Measurements from ENCODE around the gene HS3ST5.

Gene HS3ST5

DNA sequence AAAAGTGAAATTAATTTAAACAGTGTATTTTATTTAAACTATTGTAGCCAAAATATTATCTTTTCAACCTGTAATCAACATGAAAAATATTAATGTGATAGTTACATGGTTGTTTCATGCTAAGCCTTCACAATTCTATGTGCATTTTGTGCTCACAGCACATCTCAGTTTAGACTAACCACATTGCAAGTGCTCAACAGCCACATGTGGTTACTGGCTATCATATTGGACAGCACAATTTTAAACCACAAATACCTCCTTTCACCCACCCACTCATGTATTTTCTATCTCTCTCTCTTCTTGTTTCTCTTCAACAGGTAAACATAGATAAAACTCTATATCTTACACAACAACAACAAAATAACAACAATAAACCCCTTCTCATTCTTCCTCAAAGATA lies 12.5 kb upstream of the HS3ST5 start:
- H3K4me3 ChIP-seq (ENCODE audit: low read depth, low read length) = no peak overlapping the region
- TF ChIP-seq, protein P1, sequence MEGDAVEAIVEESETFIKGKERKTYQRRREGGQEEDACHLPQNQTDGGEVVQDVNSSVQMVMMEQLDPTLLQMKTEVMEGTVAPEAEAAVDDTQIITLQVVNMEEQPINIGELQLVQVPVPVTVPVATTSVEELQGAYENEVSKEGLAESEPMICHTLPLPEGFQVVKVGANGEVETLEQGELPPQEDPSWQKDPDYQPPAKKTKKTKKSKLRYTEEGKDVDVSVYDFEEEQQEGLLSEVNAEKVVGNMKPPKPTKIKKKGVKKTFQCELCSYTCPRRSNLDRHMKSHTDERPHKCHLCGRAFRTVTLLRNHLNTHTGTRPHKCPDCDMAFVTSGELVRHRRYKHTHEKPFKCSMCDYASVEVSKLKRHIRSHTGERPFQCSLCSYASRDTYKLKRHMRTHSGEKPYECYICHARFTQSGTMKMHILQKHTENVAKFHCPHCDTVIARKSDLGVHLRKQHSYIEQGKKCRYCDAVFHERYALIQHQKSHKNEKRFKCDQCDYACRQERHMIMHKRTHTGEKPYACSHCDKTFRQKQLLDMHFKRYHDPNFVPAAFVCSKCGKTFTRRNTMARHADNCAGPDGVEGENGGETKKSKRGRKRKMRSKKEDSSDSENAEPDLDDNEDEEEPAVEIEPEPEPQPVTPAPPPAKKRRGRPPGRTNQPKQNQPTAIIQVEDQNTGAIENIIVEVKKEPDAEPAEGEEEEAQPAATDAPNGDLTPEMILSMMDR (IDR thresholded peaks at IDR 0.05; ENCODE audit: borderline replicate concordance, insufficient read depth, low read depth, low read length) = no peak

DNA sequence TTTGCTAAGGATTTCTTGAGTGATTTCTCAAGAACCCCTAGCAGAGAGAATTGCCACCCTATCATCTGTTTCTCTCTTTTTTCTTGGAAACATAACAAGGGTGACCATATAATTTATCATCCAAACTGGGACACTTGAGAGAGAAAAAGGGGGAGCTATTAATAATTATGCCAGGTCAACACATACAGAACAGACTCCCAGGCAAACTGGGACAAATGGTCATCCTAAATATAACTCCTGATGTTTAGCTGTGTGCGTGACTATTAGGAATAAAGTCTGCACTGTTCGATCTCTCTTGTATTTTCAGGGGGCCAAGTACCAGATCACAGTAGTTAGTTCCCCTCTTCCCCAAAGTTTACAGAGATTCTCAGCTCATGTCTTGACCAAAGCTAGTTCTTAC lies 11.7 kb upstream of the HS3ST5 start:
- TF ChIP-seq, protein P1 (IDR thresholded peaks at IDR 0.05; ENCODE audit: borderline replicate concordance, insufficient read depth, low read depth, low read length) = no peak
- no peak overlapping the region for H3K4me3 ChIP-seq (ENCODE audit: low read depth, low read length)

DNA sequence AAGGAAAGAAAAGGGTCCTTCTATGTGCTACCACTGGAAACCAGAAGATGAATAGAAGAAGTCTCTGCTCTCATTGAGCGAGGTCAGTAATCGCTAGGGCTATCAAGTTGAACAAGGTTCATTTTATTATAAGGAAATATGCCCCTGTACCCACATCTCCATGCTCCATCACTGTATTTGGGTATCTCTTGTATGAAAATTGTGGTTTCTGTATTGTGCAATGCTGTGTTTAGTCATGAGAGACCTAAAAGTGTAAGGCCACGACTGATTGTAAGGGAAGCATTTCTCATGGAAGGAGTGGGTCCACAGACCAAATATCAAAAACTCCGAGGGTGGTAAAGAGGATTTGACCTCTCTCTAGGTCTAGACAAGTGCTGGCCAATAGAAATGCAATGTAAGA lies 3.6 kb upstream of the HS3ST5 start:
- no peak overlapping the region for H3K4me3 ChIP-seq (ENCODE audit: low read depth, low read length)
- TF ChIP-seq, protein P1 (IDR thresholded peaks at IDR 0.05; ENCODE audit: borderline replicate concordance, insufficient read depth, low read depth, low read length) = no peak

DNA sequence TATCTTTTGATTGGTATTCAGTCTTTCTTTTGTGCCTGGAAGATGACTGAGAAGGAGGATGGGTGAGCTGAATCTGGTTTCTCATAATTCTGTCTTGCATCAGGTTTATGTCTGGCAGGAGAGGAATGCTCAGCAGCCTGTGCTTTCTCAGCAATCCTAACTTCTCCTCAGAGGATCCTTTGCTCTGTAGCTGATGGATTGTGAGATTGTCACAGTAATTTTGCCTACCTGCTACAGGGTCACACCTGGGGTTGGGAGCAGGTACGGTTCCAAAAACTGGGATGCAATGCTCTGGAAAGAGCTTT lies 2.1 kb upstream of the HS3ST5 start:
- no peak overlapping the region for H3K4me3 ChIP-seq (ENCODE audit: low read depth, low read length)
- TF ChIP-seq, protein P1 (IDR thresholded peaks at IDR 0.05; ENCODE audit: borderline replicate concordance, insufficient read depth, low read depth, low read length) = no peak

DNA sequence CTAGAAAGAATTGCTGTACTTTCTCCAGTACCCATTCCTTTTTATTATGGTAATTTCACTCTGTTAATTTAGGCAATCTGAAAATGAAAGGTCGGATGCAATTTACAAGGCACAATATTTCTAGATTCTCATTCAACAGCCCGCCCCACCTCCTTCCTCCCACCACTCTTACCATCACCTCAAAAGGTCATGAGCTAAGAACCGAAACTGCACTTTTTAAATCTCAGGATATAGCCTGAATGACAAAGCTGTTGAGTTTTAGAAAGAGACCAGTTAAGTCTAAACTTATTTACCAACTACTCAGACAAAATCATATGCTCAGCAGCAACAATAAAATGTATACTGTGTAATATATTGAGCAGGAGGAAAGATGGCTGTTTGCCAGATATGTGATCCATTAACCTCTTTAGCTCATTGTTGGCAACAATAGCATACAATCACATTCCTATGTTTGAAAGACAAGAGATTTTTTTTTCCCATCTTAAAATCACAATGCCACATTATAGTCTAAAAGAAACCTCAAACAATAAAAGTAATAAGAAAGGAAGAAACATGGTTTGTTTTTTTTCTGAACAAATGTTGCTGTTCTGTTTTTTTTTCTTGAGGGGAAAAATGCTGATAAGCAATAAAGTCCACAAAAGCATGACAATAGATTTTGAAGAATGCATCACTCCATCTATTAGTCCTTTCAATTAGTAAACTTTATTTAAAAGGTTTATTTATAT lies 1.6 kb upstream of the HS3ST5 start:
- H3K4me3 ChIP-seq (ENCODE audit: low read depth, low read length) = no peak overlapping the region
- TF ChIP-seq, protein P1 (IDR thresholded peaks at IDR 0.05; ENCODE audit: borderline replicate concordance, insufficient read depth, low read depth, low read length) = no peak

DNA sequence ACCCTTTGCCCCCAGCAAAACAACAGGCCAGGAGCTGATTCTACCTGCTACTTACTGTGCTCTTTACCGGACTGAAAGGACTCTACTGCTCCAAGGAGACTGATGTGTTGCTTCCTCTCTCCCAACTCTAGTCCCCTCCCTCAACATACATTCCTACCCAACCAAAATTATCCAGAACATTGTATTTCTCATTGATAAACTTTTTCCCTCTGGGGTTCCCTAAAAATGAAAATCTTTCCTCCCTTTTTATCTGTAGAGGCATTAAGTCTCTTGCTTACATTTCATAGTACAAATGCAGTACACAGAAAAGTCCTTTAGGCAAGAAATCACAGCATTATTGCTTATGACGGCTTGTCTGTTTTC lies 940 bp upstream of the HS3ST5 start:
- TF ChIP-seq, protein P1 (IDR thresholded peaks at IDR 0.05; ENCODE audit: borderline replicate concordance, insufficient read depth, low read depth, low read length) = no peak
- H3K4me3 ChIP-seq (ENCODE audit: low read depth, low read length) = no peak overlapping the region

DNA sequence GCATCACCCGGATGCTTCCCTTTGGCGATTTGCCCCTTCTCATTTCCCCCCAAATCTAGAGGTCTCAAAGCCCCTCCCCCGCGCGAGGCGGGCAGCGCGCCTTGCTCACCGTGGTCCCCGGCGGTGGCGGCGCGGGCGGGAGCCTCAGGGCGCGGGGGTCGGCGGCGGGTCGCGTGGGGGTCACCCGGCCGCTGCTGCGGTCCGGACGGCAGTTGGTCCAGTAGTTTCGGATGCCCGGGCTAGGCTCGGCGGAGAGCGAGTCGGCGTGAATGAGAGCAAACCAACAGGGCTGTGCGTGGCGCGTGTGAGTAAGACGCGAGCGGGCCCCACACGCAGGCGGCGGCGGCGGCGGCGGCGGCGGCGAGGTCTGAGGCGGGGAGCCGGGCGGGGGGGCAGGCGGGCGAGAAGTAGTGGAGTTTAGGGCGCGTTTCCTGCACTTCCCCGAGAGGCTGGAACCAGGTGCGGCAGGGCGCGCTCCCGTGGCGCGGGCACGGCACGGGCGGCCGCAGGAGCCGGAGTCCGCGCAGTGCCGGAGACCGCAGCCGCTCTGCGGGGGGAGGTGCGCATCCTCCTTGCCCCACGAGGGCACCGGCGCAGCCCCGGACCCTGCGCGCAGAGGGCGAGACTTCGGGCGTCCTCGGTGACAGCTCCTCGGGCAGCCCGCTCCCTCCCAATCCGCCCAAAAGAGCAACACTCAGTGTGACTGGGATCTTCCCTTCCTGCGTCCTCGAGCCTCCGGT lies 567 bp downstream of the HS3ST5 start:
- no peak overlapping the region for H3K4me3 ChIP-seq (ENCODE audit: low read depth, low read length)
- TF ChIP-seq, protein P1 (IDR thresholded peaks at IDR 0.05; ENCODE audit: borderline replicate concordance, insufficient read depth, low read depth, low read length) = no peak
